ENCODE measurements around the gene MAPK14.
"Not testable (repeated sequence)": the region's sequence is repeated elsewhere in the genome, so short reads cannot be mapped to it uniquely, and the experiment has no call there.

MAPK14 gene

DNA sequence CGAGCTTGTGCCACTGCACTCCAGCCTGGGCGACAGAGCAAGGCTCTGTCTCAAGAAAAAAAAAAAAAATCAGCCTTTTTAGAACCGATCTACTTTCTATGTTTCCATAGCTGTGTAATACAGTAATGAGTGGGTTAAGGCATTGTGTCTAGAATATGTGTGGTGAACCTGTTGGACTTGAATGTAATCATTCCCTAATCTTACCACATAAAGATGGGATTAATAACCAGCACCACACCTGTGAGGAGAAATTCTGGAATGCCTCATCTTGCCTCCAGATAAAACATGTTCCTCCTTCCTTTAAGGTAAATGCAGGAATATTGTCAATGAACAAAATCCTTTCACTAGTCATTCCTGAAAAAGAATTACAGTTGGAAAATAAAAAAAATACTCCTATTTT is 43.7 kb downstream of the MAPK14 start:
- DNase-seq: no peak

DNA sequence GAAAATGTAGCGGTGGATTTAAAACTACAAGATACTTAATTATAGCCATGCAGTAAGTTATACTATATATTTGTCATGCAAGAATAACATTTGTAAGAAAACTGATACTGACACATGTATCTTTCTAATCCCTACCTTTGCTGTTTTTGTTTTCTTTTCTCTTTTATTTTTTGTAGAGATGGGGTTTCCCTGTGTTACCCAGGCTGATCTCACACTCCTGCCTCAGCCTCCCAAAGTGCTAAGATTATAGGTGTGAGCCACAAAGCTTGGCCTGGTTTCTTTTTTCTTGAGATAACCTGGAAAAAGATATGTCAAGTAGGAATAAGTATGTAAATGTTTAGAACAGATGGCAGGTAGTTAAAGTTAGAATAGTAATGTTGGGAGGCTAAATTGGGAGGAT is 44.1 kb downstream of the MAPK14 start:
- no peak for DNase-seq

GRCh38 chr6:36072681-36073080 is 45.1 kb downstream of the MAPK14 start:
- DNase-seq: no peak

DNA sequence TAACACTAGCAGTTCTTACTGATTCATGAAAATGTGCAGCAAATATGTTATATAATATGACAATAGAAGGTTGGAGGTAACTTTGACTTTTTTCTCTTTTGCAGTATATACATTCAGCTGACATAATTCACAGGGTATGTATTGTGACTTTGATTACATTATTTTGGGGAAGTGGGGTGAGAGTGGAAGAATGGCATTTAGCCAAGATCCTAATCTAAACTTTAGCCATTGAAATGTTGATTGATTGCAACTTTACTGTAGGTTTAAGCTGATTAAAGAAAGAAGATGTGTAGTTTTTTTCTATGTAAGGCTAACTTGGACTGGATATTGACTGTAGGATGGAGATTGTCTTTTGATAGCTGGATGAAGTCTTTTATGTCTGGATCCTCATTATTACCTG is 46.0 kb downstream of the MAPK14 start:
- DNase-seq: no peak

DNA sequence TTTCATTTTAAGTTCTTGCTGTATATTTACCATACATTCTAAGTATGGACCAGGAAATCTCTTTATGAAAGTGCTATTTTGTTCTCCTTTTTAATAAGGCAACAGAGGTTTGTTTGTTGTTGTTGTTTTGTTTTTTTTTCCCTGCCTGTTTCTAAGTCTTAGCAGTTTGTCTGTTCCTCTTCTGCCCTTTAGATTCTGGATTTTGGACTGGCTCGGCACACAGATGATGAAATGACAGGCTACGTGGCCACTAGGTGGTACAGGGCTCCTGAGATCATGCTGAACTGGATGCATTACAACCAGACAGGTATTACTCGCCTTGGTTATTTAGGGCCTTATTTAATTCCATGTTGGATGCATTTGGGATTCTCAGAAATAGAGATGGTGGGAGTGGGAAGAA is 48.0 kb downstream of the MAPK14 start:
- no peak for DNase-seq

DNA sequence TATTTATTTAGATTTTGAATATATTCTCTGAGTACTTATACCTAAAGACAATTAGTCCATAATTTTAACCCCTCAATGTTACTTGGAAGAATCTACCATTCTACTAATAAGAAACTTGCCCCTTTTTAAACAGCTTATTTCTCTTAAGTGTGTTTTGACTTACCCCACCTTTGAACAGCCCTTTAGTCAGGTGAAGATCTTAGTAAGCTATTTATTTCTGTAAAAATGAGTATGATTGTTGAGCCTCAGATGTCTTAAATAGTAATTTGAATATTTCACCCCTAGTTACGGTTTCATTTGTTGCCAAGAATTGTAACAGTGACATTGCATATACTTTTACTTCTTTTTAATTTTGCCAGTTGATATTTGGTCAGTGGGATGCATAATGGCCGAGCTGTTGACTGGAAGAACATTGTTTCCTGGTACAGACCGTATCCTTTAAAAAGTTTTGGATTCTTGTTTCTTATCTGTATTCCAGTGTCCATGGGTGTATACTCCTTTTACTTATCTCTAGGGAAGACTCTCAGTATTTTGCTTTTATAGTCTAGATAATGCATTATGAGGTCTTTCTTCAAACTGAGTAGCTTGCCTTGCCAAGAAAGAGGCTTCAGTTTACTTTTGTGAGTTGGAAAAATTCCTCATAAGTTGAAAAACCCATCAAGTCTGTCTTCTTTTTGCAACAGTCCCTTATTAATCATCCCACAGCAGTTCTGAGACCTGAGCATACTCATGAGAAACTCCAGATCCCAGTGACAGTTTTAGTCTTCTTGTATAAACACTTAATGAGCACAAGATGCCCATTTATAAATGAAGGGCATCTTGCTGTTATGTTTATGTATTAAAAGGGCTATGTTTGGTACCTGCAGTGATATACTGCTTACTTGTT is 48.8 kb downstream of the MAPK14 start:
- no peak for DNase-seq

GRCh38 chr6:36078159-36078558 is 50.6 kb downstream of the MAPK14 start:
- no peak for DNase-seq

- DNase-seq: no peak
These were observed 52.0 kb downstream of the MAPK14 start for GRCh38 chr6:36079601-36080000.

DNA sequence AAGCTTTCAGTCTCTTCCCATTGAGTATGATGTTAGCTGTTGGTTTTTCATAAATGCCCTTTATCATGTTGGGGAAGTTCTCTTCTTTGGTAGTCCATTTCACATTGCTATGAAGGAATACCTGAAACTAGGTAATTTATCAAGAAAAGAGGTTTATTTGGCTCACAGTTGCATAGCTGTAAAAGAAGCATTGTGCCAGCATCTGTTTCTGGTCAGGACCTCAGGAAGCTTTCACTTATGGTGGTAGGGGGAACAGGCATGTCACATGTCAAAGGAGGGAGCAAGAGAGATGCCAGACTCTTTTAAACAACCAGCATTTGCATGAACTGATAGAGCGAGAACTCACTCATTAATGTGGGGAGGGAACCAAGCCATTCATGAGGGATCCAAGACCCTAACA is 54.7 kb downstream of the MAPK14 start:
- DNase-seq: no peak

DNA sequence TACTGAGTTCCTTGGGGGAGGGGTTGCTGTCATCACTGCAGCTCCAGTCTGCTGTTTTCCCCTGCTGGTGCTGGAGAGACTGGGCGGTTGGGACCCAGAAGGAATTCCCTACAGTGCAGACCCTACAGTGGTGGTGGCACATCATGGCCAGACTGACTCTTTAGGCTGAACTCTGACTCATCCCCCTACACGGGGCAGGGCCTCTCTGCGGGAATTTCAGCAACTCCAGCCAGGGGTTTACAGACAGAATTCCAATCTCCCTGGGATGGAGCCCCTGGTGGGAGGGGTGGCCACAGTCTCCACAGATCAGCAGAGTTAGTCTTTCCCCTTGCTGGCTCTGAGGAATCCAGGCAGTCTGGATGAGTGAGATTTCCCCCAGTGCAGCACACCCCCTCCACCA is 55.8 kb downstream of the MAPK14 start:
- DNase-seq: no peak

- DNase-seq: not testable (repeated sequence)
These were observed 60.6 kb downstream of the MAPK14 start for GRCh38 chr6:36088204-36088603.

DNA sequence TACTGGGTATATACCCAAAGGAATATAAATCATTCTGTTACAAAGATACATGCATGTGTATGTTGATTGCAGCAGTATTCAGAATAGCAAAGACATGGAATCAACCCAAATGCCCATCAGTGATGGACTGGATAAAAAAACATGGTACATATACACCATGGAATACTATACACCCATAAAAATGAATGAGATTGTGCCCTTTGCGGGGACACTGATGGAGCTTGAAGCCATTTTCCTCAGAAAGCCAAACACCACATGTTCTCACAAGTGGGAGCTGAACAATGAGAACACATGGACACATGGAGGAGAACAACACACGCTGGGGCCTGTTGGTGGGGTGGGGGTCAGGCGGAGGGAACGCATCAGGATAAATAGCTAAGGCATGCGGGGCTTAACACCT is 61.4 kb downstream of the MAPK14 start:
- DNase-seq: no peak

- DNase-seq: no peak
These were observed 66.6 kb downstream of the MAPK14 start for GRCh38 chr6:36094238-36094637.

DNA sequence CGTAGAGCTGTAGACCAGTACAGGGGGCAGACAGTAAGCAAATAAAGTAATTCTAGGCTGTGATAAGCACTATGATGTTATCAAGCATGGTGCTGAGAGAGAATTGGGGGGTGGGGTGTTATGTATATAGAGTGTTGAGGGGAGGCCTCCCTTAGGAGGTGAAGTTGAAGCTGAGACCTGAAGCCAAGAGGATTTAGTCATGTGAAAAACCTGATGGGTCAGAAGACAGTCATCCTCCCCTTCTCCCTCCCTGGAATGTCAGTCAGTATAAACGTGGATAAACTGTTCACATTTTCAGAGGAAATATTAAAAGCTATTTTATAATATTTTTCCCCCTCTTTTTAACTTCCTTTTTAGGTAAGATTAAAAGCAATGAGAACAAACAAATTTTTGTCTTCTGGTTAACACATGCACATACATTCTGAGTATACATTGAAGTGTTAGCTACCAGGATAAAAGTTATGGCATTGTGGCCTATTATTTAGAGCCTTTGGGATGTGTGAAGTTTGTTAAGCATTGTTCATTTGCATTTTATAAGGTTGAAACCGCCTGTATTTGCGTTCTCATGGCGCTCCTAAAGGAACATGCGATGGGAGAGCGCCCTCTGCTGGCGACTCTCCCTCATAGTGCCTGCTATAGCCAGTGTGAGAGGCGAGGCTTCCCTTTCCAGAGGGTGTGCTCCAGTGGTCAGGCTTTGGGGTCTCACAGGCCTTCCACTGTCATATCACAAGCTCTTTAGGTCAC is 67.3 kb downstream of the MAPK14 start:
- DNase-seq: peak; percentile 85

- no peak for DNase-seq
These were observed 68.1 kb downstream of the MAPK14 start for GRCh38 chr6:36095497-36096391.

GRCh38 chr6:36098253-36098919 is 70.8 kb downstream of the MAPK14 start:
- no peak for DNase-seq

GRCh38 chr6:36098920-36099647 is 71.5 kb downstream of the MAPK14 start:
- DNase-seq: no peak

DNA sequence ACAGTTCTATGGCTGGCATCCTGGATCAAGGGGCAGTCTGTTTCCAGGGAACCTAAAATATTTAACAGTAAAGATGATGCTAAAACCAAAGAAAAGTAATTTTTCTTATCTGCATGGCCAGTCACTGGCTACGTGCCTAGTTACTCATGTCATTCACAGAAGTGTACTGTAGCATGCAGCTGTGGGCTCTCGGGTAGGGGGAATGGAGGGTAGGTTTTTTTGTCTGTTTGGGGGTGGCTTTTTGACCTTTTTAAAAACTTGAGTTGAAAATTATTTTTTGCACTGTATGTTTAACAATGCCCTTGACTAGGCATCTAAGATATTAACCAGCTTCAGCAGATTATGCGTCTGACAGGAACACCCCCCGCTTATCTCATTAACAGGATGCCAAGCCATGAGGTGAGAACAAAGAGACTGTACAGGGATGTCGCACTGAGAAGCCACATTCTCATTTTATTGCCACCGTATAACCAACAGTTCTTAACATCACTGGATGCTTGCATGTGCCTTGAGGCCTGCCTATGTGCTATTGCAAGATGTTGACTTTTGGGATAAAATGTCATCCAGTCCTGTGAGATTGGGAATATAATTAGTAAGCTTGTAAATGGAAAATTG is 72.4 kb downstream of the MAPK14 start:
- no peak for DNase-seq

DNA sequence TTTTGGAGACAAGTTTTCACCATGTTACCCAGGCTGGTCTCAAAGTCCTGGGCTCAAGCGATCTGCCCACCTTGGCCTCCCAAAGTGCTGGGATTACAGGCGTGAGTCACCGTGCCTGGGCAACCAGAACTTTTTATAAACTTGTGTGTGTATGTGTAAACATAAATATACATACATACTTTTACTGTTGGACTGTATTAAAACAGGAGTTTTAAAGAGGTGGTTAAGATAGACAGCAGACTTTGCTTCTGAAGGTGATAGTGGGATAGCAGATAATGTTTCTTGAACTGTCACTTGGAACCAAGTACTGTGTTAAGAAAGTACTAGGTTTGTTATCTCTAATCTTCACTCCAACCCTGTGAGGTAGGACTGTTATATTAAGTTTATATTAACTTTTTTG is 74.1 kb downstream of the MAPK14 start:
- DNase-seq: no peak

- no peak for DNase-seq
These were observed 75.2 kb downstream of the MAPK14 start for GRCh38 chr6:36102853-36103252.

- no peak for DNase-seq
These were observed 77.2 kb downstream of the MAPK14 start for GRCh38 chr6:36104836-36105235.

GRCh38 chr6:36109092-36109491 is 81.5 kb downstream of the MAPK14 start:
- no peak for DNase-seq

All from activated CD4-positive, alpha-beta T cell treated with anti-CD3 and anti-CD28 coated beads, Interleukin-2, Interleukin-6, amounts not matched to agents 100 ng/mL and 50 ng/mL, durations not matched to agents 16 hours and 8 hours (primary cell).